Heart left ventricle (tissue), 16 donors: ENCODE measurements around the gene C1QTNF2. TPM values are rescaled to one million over a fixed set of nuclear protein-coding genes. Genes with fewer than 3 reads are reported as not detected.

ENCODE experiments used
- ATAC-seq, 4 donors: fragments of 200-7000 bp; cut with Tn5 transposase; one replicate each; pipeline ENCODE4 v1.9.1; 2020 to 2022; ENCODE audit warnings: moderate library complexity in 4 of 4, mild to moderate bottlenecking in 3 of 4, moderate number of reproducible peaks in 1 of 4
- DNase-seq, 5 donors: peaks; one replicate each; pipeline ENCODE4 v3.0.0-alpha.2; 2020
- H3K27ac ChIP-seq, 12 donors: fragments of 200-600 bp; sonication (generic) in 4 of 12; one replicate each; pipeline versions ENCODE4 v1.5.0 to v1.8.0; 2016 to 2022; ENCODE audit warnings: mild to moderate bottlenecking in 2 of 12
- H3K27me3 ChIP-seq, 9 donors: fragments of 200-600 bp; sonication (generic) in 2 of 9; one replicate each; pipeline versions ENCODE4 v1.5.1 to v1.8.0; 2016 to 2022; ENCODE audit warnings: mild to moderate bottlenecking in 3 of 9
- H3K36me3 ChIP-seq, 9 donors: fragments of 200-600 bp; sonication (generic) in 2 of 9; one replicate each; pipeline versions ENCODE4 v1.5.0 to v1.8.0; 2018 to 2022; ENCODE audit warnings: mild to moderate bottlenecking in 2 of 9
- H3K4me1 ChIP-seq, 12 donors: fragments of 200-600 bp; sonication (generic) in 4 of 12; one replicate each; pipeline versions ENCODE4 v1.5.0 to v1.8.0; 2016 to 2022; ENCODE audit warnings: mild to moderate bottlenecking in 3 of 12
- H3K4me3 ChIP-seq, 12 donors: fragments of 200-600 bp; sonication (generic) in 4 of 12; one replicate each; pipeline versions ENCODE4 v1.5.0 to v1.8.0; 2017 to 2022; ENCODE audit warnings: mild to moderate bottlenecking in 9 of 12, moderate library complexity in 4 of 12
- H3K9me3 ChIP-seq, 12 donors: fragments of 200-600 bp; sonication (generic) in 4 of 12; one replicate each; pipeline versions ENCODE4 v1.5.0 to v1.8.0; 2016 to 2022; ENCODE audit warnings: mild to moderate bottlenecking in 1 of 12
- POLR2A ChIP-seq, 2 donors: fragments of 450-650 bp; IDR thresholded peaks; one replicate each; pipeline ENCODE4 v1.6.1; 2017; ENCODE audit warnings: antibody characterized with exemption in 2 of 2, mild to moderate bottlenecking in 2 of 2, moderate library complexity in 2 of 2
- WGBS, 4 donors: extraction: QIAGEN DNeasy Blood & Tissue Kit in 2 of 4; methylation state at CpG; one replicate each; pipeline versions ENCODE4 v1.1.5 to v1.1.7; 2013 to 2018; 5-methylcytosine and 5-hydroxymethylcytosine counted together
- intact Hi-C, 10 donors: fragments of 100-400 bp; cut with DNase I; formaldehyde crosslinking; loops; one replicate each; pipeline versions ENCODE4 v1.11.1 to v1.14.2; 2022
- polyA plus RNA-seq, 2 donors: library from polyadenylated mRNA; stranded (reverse); fragments of 200-250 nt; gene quantifications; one replicate each; pipeline ENCODE4 v1.2.3, GENCODE V29; 2013
- total RNA-seq, 9 donors: library from RNA; depleted of rRNA in 2 of 9; stranded (reverse); fragments of >200 nt in 2 of 9; fragmentation: NEBNext Ultra II Directional in 3 of 9; extraction: Animal tissue kit (Norgen Biotek cat#: 25700) in 3 of 9; gene quantifications; one replicate each; pipeline versions ENCODE4 v1.1.0 to v1.2.4, GENCODE V29; 2016 to 2023
- TF ChIP-seq, protein P1 (sequence below), 12 donors: fragments of 200-600 bp; sonication (generic) in 4 of 12; IDR thresholded peaks; one replicate each; pipeline versions ENCODE4 v1.5.0 to v1.8.0; 2018 to 2022; ENCODE audit warnings: antibody characterized with exemption in 12 of 12, mild to moderate bottlenecking in 5 of 12
- donor health status: ischemic (EF 13 %, LVEDD 7.1; RV severe dilation, severe dysfunction).
- donor health status: healthy with polysubstance abuse.
- donor health status: DM: no; HTN: yes; CAD: no.
- donor health status: DM: no; HTN: no; CAD: no.
- donor health status: ischemic (EF 25% LVEDD 6.9; RV normal size, moderate dysfunction).
- donor health status: ischemic (EF 25% LVEDD 5.7; RV mildly dilated, moderate dysfunction).
- donor health status: healthy.
- donor health status: DM: yes; HTN: yes; CAD: no.
- donor health status: ischemic (EF 35%, LVEDD 5.7; RV mildly dilated, moderate dysfunction).
- donor health status: nonischemic (EF 11% LVEDD 7.7; RV severe dilation, severe dysfunction).
- donor health status: DM: yes; HTN: yes; CAD: no.
- donor health status: PGD.
- donor health status: ischemic (EF 29% LVEDD 5.4; RV normal size, mild dysfunction).
- donor health status: nonischemic (EF 23%, LVEDD 6.1; RV moderate dilation, normal function).

The C1QTNF2 gene
- total and polyA plus RNA-seq, 11 donors: 0.44 to 1.6 (median 1.0) TPM

DNA sequence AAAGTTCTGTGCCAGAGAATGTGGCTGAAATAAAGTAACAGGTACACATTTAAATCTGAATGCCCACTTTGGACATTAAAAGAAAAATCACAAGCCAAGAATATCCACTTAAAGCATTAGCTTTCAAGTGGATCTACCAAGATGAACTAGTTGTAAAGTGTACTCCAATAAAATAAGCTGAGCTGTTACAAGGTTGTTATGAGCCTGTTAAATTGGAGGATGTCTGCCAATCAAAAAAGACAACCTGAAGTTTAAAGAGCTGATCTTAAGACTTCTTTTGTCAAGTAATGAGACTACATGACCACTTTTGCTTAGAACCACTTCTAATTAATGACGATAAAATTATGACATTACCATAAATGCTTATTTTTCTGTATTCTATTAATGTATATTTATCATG is 27.1 kb upstream of the C1QTNF2 start:
- DNase-seq: no peak
- Histone ChIP-seq H3K9me3 (no peaks in the 10 kb centered on the region), H3K27ac (no peak overlapping the region), H3K4me1 (peaks cover 0 to 39% (median 28%) of the 10 kb centered on the region in 12 donors), H3K36me3 (peaks cover 0 to 20% (median 12%) of the 10 kb centered on the region in 9 donors), H3K4me3 (no peak overlapping the region), H3K27me3 (no peaks in the 10 kb centered on the region)
- WGBS, 4 donors: 90 to 100% (median 97%) methylated on average over 1 of the region's 1 CpG
- TF ChIP-seq, protein P1, sequence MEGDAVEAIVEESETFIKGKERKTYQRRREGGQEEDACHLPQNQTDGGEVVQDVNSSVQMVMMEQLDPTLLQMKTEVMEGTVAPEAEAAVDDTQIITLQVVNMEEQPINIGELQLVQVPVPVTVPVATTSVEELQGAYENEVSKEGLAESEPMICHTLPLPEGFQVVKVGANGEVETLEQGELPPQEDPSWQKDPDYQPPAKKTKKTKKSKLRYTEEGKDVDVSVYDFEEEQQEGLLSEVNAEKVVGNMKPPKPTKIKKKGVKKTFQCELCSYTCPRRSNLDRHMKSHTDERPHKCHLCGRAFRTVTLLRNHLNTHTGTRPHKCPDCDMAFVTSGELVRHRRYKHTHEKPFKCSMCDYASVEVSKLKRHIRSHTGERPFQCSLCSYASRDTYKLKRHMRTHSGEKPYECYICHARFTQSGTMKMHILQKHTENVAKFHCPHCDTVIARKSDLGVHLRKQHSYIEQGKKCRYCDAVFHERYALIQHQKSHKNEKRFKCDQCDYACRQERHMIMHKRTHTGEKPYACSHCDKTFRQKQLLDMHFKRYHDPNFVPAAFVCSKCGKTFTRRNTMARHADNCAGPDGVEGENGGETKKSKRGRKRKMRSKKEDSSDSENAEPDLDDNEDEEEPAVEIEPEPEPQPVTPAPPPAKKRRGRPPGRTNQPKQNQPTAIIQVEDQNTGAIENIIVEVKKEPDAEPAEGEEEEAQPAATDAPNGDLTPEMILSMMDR (IDR thresholded peaks at IDR 0.05): no peak
- TF ChIP-seq POLR2A (IDR thresholded peaks at IDR 0.05): no peak
- intact Hi-C loops: loop anchor here in 3 of 10 donors (5.0 to 10.0 kb wide), 3 partner anchors 283 to 375 kb away; partner anchors contain the start of gene PWWP2A (in 1 of the 3)
- ATAC-seq: no peak

DNA sequence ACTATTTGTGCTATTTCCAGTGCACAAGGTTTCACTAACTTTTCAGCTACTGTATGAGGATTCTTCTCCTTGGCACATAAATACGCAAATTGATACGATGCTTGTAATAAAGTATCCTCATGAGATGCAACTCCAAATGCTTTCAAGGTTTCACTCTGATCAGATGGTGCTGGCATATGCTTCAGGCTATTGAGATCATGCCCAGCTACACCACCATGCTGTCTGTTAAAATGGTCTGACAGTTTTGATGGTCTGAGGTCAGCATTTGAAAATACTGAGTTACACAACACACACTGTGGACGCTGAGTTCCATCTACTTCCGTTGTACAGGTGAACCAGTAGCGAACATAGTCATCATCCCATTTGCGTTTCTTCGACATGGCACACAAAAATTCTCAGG is 24.7 kb upstream of the C1QTNF2 start:
- intact Hi-C loops: loop anchor here in 3 of 10 donors (5.0 to 10.0 kb wide), 3 partner anchors 280 to 373 kb away; partner anchors contain the start of gene PWWP2A (in 1 of the 3)
- Histone ChIP-seq H3K9me3 (no peaks in the 10 kb centered on the region), H3K27ac (no peak overlapping the region), H3K36me3 (peaks cover 0 to 8% (median 0%) of the 10 kb centered on the region in 9 donors), H3K27me3 (no peaks in the 10 kb centered on the region), H3K4me1 (peaks cover 0 to 35% (median 24%) of the 10 kb centered on the region in 12 donors), H3K4me3 (no peak overlapping the region)
- DNase-seq: no peak
- TF ChIP-seq, protein P1 (IDR thresholded peaks at IDR 0.05): no peak
- TF ChIP-seq POLR2A (IDR thresholded peaks at IDR 0.05): no peak
- WGBS, 4 donors: 87 to 92% (median 90%) methylated on average over 7 of the region's 7 CpGs
- ATAC-seq: no peak

DNA sequence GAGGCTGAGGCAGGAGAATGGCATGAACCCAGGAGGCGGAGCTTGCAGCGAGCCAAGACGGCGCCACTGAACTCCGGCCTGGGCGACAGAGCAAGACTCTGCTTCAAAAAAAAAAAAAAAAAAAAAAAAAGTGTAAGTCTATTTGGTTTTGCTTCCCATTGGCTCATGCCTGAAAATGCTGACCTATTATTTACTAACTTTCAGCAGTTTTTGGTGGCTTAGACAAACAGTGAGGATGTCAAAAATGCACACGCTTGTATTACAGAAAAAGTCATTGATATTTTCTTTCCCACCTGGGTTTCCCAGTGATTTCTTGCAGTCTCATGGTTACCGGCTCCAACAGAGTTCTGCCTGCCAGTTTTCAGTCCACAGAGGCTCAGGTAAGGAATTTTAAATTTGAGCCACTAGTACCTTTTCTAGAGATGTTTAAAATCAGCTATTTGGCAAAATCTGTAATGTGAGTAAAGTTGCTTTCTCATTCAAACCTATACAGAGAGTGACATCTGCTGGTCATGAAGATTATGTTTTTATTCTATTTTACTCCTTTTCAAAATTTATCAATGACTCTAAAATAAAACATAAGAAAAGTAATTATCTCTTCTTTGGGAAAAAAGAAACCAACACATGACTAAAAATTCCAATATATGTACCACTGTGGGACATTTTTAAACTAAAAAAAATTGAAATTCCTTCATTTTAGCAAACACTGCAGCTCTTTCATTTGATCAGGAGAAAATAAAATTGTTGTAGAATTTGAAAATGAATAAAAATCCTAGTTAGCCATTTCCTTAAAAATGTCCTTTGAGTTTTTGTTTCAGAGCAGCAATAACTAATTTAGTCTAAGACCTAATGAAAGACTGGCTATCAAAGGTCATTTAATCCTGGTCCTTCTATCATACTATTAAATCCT is 20.6 kb upstream of the C1QTNF2 start:
- ATAC-seq (peak in 1 of 4 donors; percentile 30), DNase-seq (no peak)
- no peak overlapping the region for H3K4me3 ChIP-seq
- peaks cover 0 to 19% (median 11%) of the 10 kb centered on the region in 12 donors for H3K9me3 ChIP-seq
- 70 to 82% (median 80%) methylated on average over 8 of the region's 8 CpGs for WGBS, 4 donors
- peaks cover 0 to 8% (median 0%) of the 10 kb centered on the region in 9 donors for H3K36me3 ChIP-seq
- no peak for TF ChIP-seq POLR2A (IDR thresholded peaks at IDR 0.05)
- TF ChIP-seq, protein P1 (IDR thresholded peaks at IDR 0.05): peak; percentile 31 to 67 (median 53)
- H3K4me1 ChIP-seq: peaks cover 0 to 14% (median 0%) of the 10 kb centered on the region in 12 donors
- no peak overlapping the region for H3K27ac ChIP-seq
- intact Hi-C loops: loop anchor here in 8 of 10 donors (2.0 to 10.0 kb wide), 6 partner anchors 46 to 374 kb away; partner anchors contain the start of gene PWWP2A (in 1 of the 8)
- no peaks in the 10 kb centered on the region for H3K27me3 ChIP-seq

DNA sequence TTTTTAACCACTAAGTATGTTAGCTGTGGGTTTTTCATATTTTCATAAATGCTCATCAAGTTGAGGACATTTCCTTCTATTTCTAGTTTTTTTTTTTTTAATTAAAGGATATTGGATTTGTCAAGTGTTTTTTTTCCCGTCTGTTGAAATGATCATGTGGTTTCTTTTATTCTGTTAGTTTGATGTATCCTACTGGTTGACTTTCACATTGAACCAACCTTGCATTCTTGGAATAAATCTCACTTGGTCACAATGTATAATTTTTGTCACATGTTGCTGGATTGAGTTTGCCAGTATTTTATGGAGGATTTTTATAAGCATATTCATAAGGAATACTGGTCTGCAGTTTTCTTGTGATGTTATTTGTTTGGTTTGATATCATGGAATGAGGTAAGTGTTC is 17.0 kb upstream of the C1QTNF2 start:
- H3K4me3 ChIP-seq: no peak overlapping the region
- ATAC-seq (no peak), DNase-seq (no peak)
- 92 to 100% (median 97%) methylated on average over 1 of the region's 1 CpG for WGBS, 4 donors
- TF ChIP-seq, protein P1 (IDR thresholded peaks at IDR 0.05): no peak
- TF ChIP-seq POLR2A (IDR thresholded peaks at IDR 0.05): no peak
- H3K27me3 ChIP-seq: no peaks in the 10 kb centered on the region
- peaks cover 0 to 19% (median 11%) of the 10 kb centered on the region in 12 donors for H3K9me3 ChIP-seq
- peaks cover 0 to 6% (median 0%) of the 10 kb centered on the region in 9 donors for H3K36me3 ChIP-seq
- peaks cover 0 to 3% (median 0%) of the 10 kb centered on the region in 12 donors for H3K4me1 ChIP-seq
- no peak overlapping the region for H3K27ac ChIP-seq
- intact Hi-C loops: loop anchor here in 5 of 10 donors (5.0 to 10.0 kb wide), 4 partner anchors 190 to 365 kb away; no protein-coding TSS in a partner anchor
